Retina (tissue), 1 donor: ENCODE results near the gene BAIAP3.
A peak's percentile ranks its signal among the peaks of the same experiment; 100 is the strongest.

Source experiments
- DNase-seq: peaks from one replicate; pipeline ENCODE4 v3.0.0-alpha.2; 2016

The BAIAP3 gene

DNA sequence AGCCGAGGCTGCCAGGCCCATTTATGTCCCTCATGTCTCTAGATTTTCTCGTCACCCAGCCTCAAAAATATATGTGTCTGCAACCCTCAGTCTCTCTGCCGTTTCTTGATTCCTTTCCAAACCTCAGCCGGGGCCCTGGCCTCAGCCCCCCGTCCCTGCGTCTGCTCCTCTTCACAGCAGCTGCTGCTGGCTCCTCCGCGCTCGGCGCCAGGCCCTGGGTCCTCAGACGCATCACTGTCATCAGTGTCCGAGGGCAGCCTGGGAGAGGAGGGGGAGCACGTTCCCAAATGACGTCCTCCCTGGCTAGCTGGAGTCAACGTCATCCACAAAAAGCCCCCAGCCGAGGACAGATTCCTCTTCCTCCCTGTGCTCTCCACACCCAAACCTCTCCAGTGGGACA is 15.9 kb downstream of the BAIAP3 start:
- no peak for DNase-seq

DNA sequence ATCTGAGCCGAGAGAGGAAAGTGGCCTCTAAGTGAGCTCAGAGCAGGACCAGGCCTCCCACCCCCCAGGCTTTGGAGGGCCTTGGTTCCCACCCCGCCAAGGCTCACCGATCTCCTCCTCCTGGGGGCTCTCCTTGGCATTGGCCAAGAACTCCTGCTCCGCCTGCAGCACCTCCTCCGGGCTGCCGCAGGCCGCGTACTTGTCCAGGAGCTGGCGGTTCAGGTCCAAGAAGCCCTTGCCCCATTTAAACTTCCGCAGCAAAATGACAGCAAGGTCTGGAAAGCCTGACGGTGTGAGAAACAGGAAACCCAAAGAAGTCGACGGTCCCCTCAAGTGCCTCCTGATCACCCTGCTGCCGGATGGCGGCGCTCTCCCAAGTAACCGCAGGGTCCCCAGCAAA is 16.5 kb downstream of the BAIAP3 start:
- DNase-seq: no peak

DNA sequence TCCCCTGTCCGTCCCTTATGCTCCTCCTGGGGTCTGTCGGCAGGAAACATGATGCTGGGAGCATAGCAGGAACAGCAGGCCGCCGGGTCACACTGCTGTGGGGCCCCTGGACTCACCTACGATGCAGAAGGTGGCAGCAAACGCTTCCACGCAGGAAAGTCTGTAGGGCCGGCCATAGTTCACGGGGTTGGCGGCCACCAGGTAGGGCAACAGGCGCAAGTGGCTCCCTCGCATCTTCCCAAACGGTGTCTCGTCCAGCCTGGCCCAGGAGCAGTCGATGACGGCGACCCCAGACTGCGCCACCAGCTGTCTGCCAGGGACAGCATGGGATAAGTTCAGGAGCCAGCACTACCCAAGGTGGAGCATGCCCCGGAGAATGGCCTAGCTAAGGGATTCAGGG is 17.2 kb downstream of the BAIAP3 start:
- DNase-seq: no peak

DNA sequence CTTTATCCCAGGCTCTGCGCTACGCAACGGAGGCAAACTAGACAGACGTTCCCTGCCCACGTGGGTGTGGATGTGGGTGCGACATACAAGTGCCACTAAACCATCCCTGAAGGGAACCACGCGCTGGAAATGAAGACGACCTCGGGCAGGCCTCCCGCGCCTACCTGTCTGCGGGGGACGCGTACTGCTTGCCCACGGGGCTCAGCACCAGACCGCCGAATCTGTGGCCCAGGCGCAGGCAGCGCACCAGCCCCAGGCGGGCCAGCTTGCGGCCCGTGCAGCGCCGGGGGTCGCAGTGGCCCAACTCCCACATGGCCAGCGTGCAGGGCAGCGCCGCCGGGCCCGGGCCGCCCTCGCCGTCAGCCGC is 17.8 kb downstream of the BAIAP3 start:
- DNase-seq: no peak

DNA sequence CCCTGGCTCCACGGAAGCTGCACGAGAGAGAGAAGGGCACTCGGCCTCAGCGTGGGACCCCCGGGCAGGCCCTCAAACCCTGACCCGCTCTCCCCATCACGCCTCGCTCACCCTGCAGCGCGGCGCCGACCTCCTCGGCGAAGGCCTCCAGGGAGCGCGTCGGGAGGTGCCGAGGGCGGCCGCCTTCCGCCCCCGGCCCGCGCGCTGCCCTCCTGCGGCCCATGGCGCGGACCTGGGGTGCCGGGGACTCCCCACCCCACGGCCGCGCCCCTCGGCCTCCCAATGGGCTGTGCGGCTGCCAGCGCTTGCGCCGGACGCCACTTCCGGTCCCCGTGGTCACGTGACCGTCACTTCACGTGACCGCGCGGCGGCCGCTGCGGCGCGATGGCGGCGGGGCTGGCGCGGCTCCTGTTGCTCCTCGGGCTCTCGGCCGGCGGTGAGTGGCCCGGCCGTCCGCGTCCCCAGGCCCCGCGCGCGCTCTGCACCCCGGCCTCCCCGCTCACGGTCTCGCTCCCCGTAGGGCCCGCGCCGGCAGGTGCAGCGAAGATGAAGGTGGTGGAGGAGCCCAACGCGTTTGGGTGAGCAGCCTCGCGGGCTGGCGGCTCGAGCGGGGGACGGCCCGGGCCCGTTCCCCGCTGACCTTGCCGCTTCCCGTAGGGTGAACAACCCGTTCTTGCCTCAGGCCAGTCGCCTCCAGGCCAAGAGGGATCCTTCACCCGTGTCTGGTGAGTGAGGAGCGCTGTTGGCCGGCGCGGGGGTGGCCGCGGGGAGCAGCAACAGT is 18.3 kb downstream of the BAIAP3 start, which contains the start of the genes GNPTG and TSR3:
Gene GNPTG (plus strand): TSS at position 350 of the 781 bp plus-strand sequence. CDS start 35 bp downstream, at position 385.
Gene TSR3 (minus strand): TSS at position 297 of the 781 bp plus-strand sequence. CDS start 74 bp downstream, at position 223.
- peak; percentile 87 for DNase-seq

DNA sequence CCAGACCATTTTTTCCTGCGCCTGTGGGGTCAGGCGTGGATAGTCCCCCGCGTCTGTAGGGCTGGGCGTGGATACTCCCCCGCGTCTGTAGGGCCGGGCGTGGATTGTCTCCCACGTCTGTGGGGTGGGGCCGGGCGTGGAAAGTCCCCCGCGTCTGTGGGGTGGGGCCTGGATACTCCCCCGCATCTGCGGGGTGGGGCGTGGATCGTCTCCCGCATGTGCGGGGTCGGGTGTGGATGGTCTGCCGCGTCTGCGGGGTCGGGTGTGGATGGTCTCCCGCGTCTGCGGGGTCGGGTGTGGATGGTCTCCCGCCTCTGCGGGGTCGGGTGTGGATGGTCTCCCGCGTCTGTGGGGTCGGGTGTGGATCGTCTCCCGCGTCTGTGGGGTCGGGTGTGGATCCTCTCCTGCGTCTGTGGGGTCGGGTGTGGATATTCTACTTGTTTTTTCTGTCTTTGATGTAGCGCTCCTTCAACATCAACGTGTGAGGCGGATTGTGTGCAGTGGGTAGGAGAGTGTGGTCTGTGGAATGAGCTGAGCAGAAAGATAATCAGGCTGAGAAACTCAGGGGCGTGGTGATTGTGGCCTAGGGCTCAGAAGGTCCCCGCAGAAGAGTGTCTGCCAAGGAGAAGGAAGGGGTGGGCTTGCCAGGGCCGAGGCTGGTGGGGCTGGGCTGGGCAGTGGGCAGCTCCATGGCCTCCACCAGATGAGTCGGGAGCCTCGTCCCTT is 21.5 kb downstream of the BAIAP3 start:
- DNase-seq: no peak

DNA sequence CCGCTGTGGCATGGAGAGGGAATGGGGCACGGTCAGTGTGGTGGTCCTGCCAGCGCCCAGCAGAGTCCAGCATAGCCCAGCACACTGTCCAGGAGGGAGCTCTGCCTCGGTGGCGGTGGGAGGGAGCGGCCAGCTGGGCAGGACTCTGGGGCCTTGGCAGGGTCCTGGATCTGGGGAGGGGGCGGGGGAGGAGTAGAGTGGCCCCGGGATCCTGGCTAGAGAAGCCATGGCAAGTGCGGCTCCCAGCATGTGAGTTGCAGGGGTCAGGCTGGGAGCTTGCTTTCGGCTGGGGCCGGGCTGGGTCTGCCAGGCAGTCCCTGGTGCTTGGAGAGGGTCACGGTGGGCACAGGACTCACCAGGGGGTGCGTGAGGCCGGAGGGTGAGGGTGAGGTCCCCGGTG is 22.1 kb downstream of the BAIAP3 start:
- no peak for DNase-seq

DNA sequence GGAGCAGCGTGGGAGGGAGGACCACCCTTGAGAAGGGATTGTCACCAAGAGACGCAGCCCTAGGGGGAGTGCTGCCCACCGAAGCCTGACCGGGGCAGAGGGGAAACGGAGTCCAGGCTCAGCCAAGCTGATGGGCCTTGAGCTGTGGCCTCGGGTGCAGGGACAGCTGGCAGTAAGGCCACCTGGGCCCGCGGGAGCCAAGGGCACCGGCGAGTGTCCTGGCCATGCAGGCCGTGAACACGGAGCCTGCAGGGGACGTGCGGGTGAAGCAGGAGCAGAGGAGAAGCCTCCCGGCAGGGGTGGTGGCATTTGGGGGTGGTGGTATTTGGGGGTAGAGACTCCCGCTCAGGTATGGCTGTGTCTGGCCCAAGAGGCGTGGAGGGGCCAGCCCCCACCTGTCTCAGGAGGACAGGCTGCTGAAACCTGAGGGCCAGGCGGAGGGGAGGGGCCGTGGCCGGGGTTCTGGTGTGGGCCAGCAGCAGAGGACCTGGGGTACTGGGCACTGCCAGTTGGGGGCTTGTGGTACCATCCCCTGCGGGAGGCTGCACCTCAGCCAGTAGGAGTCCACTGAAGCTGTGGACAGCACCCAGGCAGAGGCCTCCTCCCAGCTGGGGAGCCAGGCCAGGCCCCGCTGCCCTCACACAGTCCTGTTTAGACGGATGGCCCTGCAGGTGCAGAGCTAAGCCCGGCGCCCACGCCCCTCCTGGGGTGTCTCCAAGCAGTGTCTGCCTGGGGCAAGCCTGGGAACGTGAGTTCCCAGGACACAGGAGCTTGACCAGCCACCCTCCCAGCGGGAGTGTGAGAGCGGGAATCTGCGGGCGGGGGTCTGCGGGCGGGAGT is 22.8 kb downstream of the BAIAP3 start:
- no peak for DNase-seq

DNA sequence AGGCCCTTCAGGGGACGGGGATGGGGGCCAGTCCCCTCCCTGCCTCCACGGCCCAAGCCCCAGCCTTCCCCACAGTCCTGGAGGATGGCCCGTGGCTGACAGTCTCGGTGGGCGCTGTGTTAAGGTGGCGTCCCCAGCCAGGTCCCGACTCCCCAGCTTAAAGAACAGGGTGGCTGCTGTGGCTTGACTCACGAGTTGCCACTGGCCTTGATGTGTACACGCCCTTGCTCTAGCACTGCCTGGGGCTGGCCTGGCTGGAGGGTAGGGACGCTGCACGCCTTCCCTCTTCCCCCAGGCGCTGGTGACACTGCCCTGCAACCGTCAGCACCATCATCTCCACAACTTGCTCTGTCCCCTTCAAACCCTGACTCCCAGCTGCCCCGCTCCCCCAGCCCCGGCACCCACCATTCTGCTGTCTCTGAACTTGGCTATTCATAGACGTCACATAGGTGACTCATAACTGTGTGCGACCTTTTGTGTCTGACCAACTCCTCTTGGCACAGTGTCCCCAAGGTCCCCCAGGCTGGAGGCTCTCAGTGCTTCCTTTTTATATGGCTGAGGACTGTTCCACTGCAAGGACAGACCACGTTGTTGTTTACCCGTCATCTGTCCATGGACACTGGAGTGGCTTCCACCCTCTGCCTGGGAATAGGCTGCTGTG is 24.6 kb downstream of the BAIAP3 start:
- DNase-seq: no peak

DNA sequence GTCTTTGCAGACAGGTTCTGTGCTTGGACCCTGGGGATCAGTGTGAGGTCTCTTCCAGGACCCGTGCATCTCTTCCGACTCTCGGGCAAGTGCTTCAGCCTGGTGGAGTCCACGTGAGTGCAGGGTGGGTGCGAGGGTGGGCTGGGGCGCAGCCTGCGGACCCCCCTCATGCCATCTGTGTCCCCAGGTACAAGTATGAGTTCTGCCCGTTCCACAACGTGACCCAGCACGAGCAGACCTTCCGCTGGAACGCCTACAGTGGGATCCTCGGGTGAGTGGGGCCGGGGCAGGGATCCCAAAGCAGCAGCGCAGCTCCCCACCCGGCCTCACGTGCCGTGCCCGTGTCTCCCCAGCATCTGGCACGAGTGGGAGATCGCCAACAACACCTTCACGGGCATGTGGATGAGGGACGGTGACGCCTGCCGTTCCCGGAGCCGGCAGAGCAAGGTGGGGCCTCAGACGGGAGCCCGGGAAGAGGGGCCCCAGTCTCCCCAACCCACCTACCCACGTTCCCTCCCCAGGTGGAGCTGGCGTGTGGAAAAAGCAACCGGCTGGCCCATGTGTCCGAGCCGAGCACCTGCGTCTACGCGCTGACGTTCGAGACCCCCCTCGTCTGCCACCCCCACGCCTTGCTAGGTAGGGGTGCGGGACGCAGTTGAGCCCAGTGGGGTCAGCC is 28.4 kb downstream of the BAIAP3 start:
- no peak for DNase-seq

DNA sequence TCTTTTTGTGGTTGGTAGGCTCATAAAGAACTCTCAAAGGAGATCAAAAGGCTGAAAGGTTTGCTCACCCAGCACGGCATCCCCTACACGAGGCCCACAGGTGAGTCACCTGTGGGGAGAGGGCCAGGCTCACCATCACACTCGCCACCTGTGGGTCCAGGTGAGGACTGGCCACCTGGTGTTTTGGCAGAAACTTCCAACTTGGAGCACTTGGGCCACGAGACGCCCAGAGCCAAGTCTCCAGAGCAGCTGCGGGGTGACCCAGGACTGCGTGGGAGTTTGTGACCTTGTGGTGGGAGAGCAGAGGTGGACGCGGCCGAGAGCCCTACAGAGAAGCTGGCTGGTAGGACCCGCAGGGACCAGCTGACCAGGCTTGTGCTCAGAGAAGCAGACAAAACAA is 29.4 kb downstream of the BAIAP3 start:
- no peak for DNase-seq

DNA sequence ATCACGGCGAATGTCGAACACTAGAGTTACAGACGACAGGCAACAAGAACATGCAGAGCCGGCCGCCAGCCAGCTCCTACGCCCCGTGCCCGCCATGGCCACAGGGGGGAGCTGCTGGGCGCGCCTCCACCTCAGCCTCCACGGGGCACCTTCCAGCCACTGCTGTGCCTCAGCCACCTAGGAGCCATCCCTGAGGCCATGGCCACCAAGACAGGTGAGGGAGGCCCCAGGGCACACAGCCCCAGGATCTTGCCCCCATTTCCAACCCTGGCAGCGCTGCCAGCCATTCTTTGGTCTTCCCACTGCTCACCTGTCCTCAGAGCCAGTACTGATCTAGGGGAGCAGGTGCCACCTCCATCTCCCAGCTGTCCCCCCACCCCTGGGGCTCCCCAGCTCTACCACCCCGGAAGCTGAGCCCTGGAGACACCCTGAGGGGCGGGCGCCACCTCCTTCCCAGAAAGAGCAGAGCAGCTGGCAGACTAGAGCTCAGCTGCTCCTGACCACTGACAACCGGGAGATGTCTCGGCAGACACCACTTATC is 30.1 kb downstream of the BAIAP3 start:
- peak; percentile 69 for DNase-seq

DNA sequence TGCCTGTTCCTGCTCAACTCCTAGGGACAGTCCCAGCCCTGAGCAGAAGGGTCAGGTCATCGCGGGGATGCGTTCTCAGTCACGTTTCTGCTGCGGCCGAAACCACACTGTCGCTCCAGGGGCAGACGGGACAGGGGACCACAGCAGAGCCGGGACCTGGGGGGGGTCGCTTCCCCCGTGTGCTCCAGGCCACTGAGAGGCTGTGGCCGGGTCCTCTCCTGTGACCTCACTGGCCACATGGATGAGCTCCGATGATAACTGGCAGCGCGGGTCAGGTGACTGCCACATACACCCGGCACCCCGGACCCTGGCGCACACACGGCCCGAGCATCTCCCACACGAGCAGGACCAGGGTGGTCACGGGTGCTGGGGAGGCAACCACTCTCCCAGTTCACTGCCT is 31.1 kb downstream of the BAIAP3 start:
- DNase-seq: no peak

DNA sequence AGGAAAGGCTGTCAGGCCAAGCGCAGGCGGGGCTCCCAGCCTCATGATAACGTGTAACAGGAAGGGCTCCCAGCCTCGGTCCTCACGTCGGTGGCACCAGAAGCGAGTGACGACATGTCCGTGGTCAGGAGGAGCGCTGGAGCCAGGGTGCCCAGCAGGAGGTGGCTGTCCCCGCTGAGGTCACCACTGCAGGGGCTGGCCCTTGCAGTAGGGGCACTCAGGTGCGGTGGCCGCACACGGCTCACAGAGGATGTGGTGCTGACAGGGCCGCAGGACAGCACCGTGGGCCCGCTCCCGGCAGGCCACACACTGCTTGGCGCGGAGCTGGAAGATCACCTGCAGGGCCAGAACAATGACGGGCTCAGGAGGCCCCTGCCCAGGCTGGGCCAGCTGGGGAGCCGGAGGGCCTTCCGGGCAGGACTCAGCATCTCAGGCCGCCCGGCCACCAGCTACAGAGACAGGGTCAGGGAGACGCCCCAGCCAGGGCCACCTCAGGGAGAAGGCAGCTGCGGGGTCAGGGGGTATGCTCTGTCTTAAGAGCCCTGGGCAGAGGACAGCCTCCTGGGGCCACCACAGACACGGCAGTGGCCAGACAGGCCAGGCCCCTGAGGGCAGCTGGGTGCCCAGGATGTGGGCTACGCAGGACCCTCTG is 32.7 kb downstream of the BAIAP3 start:
- no peak for DNase-seq

DNA sequence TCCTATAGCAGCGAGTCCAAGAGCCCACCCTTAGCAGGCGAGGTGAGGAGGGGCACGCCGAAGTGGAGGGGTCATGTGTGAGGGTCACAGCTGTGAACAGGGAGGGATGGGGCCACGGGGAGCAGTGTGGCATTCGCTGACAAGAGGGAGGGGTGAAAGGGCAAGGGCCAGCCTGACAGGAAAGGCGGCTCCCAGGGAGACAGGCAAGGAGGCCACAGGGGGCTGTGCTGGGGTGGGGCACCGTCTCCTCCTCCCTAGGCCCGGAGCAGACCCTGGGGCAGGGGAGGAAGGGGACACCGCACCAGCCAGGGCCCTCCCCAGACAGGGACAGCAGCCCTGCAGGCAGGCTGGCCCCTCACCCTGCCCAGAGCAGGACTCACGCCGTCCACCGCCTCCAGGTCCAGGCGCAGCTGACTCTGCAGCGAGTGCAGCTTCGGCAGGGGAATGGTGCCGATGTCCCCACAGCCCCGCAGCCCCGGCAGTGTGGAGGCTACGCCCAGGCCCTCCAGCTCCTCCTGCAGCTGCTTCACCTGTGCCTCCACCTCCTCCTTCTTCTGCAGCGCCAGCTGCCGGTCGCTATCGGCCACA is 33.4 kb downstream of the BAIAP3 start:
- DNase-seq: no peak

DNA sequence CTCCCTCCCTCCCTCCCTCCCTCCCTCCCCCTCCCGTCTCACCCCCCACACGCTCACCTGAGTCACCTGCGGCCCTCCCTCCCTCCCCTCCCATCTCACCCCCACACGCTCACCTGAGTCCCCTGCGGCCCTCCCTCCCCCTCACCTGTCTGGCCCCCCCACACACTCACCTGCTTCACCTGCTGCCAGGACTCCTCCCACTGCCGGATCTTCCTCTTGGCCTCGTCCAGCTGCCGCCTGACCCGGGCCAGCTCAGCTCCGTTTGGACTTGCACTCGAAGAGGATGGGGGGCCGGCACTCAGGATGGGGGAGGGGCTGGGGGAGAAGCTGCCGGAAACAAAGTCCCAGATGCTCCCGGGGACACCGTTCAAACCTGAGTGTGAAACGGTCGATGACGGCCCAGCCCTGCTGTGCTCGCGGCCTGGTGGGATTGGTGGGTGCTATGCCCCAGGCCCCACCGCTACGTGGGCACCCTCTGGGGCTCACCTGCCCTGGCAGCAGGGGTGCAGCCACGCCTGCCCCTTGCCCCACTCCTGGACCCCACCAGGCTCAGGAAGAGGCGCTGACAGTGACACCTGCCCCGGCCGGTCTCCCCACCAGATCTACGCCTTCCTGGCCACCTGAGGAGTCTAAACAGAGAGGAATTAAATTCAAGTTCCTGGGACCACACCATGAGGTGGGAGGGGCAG is 34.2 kb downstream of the BAIAP3 start:
- no peak for DNase-seq

DNA sequence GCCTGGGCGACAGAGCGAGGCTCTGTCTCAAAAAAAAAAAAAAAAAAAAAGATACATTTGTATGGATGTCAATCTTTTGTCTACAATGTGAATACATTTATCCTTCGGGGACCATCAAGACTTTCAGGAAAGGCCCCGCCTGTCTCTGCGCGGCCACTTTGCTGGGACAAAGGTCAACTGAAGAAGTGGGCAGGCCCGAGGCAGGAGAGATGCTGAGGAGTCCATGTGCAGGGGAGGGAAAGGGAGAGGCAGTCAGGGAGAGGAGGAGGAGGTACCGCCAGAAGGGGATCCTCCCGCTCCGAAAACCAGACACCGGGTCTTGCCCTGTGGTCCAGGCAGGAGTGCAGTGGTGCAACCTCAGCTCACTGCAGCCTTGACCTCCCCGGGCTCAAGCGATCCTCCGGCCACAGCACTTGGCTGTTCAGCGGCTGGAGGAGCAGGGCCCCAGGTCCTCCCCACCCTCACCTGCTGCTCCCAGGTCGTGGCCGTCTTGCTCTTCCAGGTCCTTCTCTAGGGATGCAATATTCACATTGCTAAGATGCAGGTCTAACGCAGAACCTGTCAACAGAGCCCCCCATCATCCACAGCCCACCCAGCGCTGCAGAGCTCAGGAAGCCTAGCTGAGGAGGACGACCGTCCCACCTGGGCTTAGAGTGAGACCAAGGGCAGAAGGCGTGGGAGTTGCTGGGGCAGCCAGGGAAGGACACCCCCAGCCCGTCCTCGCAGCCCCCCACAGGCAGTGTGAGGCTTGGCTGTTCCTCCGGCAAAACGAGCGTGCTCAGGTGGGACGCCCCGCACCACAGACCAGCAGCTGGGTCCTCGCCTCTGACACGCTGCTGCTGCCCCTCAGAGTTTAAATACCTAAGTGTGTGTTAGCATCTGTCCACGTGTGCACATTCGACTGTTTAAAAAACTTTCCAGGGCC is 37.9 kb downstream of the BAIAP3 start:
- no peak for DNase-seq

DNA sequence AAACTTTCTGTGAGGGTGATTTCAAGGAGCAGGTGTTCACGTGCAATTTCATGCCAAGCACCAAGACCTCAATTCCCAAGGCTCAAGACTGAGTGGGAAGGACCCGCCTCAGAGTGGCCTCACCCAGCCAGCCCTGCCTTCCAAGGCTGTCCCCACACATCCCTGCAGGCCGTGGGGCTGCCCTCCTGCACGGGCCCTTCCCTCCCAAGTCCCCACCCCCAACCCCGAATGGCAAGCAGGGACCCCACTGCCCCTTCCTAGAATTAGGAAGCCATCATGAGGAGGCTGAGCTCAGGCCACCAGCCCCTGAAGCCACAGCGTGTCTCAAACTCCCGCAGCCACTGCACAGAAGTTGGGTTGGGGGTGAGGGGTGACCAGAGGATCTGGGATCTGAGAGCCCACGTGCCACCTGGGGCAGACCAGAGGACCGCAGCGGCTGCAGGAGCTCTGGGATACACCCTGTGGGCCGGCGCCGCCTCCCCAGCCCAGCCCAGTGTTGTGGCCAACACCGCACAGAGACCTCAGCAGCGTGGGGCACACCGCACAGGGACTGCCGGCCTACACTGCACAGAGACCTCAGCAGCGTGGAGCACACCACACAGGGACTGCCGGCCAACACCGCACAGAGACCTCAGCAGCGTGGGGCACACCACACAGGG is 39.0 kb downstream of the BAIAP3 start:
- DNase-seq: no peak
